Subcutaneous abdominal adipose tissue (tissue), 5 donors: Measurements from ENCODE around the gene C3orf20.
A peak's percentile ranks its signal among the peaks of the same experiment; 100 is the strongest.

Experiments used
- H3K27ac ChIP-seq: one replicate; pipeline ENCODE4 v1.7.0; 2013; ENCODE audit warnings: low read depth, mild to moderate bottlenecking, inconsistent platforms, low read length, moderate library complexity
- H3K27me3 ChIP-seq, 5 donors: one replicate each; pipeline ENCODE4 v1.7.0; 2013; ENCODE audit warnings: low read length in 5 of 5, inconsistent platforms in 1 of 5; ENCODE audit not compliant: control insufficient read depth in 5 of 5, insufficient read depth in 4 of 5
- H3K36me3 ChIP-seq, 5 donors: one replicate each; pipeline ENCODE4 v1.7.0; 2013; ENCODE audit warnings: low read length in 5 of 5; ENCODE audit not compliant: control insufficient read depth in 5 of 5, insufficient read depth in 5 of 5
- H3K4me1 ChIP-seq, 5 donors: one replicate each; pipeline ENCODE4 v1.7.0; 2013; ENCODE audit warnings: low read length in 5 of 5, mild to moderate bottlenecking in 3 of 5, moderate library complexity in 1 of 5; ENCODE audit not compliant: control insufficient read depth in 5 of 5, insufficient read depth in 5 of 5
- H3K4me3 ChIP-seq, 5 donors: one replicate each; pipeline ENCODE4 v1.7.0; 2013; ENCODE audit warnings: low read length in 5 of 5, low read depth in 1 of 5
- H3K9ac ChIP-seq, 5 donors: one replicate each; pipeline ENCODE4 v1.7.0; 2013; ENCODE audit warnings: low read length in 5 of 5, mild to moderate bottlenecking in 4 of 5, moderate library complexity in 3 of 5
- H3K9me3 ChIP-seq, 5 donors: one replicate each; pipeline ENCODE4 v1.7.0; 2013; ENCODE audit warnings: low read length in 5 of 5; ENCODE audit not compliant: control insufficient read depth in 5 of 5
- donor health status: healthy.
- donor health status: healthy.
- donor health status: healthy.
- donor health status: healthy.
- donor health status: healthy.

The C3orf20 gene

DNA sequence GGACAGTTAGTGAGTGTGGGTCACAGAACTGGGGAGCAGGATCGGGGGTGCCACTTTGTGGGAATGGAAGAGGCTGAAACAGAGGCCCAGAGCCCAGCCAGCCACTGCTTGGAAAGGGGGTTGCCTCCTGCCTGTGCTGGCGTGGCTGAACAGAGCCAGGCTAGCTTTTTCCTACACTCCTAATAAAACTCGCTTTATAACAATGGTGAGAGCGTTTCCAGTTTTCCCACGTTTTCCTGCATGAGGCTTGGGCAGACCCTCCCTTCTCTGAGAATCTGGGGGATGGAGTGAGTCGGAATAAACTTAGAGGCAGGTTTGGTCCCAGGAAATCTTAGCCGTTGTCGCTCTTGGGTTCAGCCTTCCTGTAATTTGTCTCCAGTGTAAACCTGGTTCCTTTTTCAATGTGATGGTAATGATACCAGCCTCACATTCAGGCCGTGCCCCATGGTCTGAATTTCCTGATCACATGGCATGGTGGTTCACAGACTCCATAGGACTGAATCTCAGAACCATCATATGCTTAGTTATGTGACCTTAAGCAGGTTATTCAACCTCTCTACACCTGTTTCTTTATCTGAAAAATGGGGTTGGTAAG, 137.4 kb downstream of the C3orf20 start:
- peak overlapping the region; percentile 70 for H3K27ac ChIP-seq
- H3K36me3 ChIP-seq = peaks cover 0 to 9% (median 0%) of the 10 kb centered on the region in 5 donors
- peak overlapping the region in 2 of 5 donors; percentile 49 for H3K9ac ChIP-seq
- no peaks in the 10 kb centered on the region for H3K9me3 ChIP-seq
- H3K27me3 ChIP-seq = peaks cover 4 to 18% (median 10%) of the 10 kb centered on the region in 5 donors
- H3K4me1 ChIP-seq = peaks cover 15 to 55% (median 29%) of the 10 kb centered on the region in 5 donors
- H3K4me3 ChIP-seq = peak overlapping the region; percentile 61 to 84 (median 81)

DNA sequence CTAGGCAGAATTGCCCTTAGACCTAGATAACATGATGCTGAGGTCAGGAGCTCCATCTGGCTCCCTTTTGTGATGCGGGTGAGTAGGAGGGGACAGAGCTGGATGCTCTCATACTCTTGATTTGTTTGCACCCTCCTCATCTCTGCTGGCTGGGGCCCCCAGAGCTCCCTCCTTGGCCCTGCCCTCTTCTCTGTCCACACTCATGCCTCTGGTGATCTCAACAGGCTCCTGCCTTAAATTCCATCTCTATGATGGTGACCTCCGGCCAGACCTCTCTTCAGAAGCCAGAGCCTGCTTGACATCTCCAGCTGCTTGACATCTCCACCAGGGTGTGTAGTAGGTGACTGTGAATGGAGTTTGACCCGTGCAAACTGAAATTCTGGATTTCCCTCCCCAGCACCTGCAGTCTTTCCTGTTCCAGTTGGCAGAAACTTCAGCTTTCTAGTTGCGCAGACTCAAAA, 139.5 kb downstream of the C3orf20 start:
- H3K27ac ChIP-seq = peak overlapping the region; percentile 70
- peaks cover 4 to 14% (median 10%) of the 10 kb centered on the region in 5 donors for H3K27me3 ChIP-seq
- no peak overlapping the region for H3K9ac ChIP-seq

DNA sequence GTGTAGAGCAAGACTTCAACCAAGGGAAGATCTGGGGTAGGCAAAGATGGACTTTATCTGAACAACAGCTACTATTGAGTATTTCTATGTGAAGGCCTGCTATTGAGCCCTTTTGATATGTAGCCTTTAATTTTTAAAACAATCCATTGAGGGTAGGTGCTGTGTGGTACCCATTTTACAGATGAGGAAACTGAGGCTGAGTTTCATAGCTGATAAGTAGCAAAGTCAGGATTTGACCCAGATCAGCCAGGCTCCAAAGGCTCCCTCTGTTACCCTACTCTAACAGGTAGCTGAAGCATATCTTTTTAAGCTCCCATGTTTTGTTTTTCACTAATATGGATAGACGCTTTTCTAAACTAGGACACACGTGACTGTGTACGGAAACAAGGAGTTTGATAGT, 141.4 kb downstream of the C3orf20 start:
- Histone ChIP-seq H3K9ac (no peak overlapping the region), H3K27ac (no peak overlapping the region), H3K4me1 (peaks cover 9 to 41% (median 15%) of the 10 kb centered on the region in 5 donors), H3K36me3 (peaks cover 0 to 32% (median 26%) of the 10 kb centered on the region in 5 donors), H3K4me3 (no peak overlapping the region), H3K9me3 (no peaks in the 10 kb centered on the region), H3K27me3 (peaks cover 0 to 7% (median 4%) of the 10 kb centered on the region in 5 donors)

More for the DNA sequence above, 139.5 kb downstream of the C3orf20 start:
- peaks cover 15 to 51% (median 29%) of the 10 kb centered on the region in 5 donors for H3K4me1 ChIP-seq
- peaks cover 0 to 15% (median 8%) of the 10 kb centered on the region in 5 donors for H3K36me3 ChIP-seq
- peak overlapping the region in 1 of 5 donors; percentile 32 for H3K4me3 ChIP-seq
- no peaks in the 10 kb centered on the region for H3K9me3 ChIP-seq

DNA sequence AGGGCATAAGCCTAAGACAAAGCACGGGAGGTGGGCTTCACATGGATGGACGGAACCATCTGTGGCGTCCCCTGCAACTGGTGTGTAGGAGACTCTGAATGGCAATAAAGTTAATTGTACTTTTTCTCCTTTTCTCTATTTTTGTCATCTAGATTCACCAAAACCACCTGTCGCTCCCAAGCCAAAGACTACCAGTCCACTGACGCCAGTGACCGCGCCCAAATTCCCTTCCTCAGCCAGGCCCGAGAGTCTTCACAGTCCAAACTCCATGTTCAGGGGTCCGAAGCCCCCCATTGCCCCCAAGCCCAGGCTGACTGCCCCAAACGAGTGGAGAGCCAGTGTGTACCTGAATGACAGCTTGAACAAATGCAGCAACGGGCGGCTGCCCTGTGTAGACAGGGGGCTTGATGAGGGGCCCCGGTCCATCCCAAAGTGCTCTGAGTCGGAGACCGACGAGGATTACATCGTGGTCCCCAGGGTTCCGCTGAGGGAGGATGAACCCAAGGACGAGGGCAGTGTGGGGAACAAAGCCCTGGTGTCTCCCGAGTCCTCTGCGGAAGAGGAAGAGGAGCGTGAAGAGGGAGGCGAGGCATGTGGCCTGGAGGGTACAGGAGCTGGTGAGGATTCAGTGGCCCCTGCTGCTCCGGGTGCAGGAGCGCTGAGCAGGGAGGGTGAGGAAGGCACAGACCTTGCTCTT, 144.0 kb downstream of the C3orf20 start, which contains the start of gene FGD5:
FGD5 (plus strand) TSS at position 159 of the 697 bp plus-strand sequence; CDS start at position 269, 110 bp downstream.
- no peak within 1 kb of the TSS for H3K27ac ChIP-seq
- H3K27me3 ChIP-seq = peaks cover 0 to 4% (median 0%) of the 10 kb centered on the region in 5 donors
- no peaks in the 10 kb centered on the region for H3K9me3 ChIP-seq
- peaks cover 12 to 38% (median 25%) of the 10 kb centered on the region in 5 donors for H3K4me1 ChIP-seq
- no peak within 1 kb of the TSS for H3K9ac ChIP-seq
- H3K36me3 ChIP-seq = peaks cover 0 to 35% (median 29%) of the 10 kb centered on the region in 5 donors
- H3K4me3 ChIP-seq = no peak within 1 kb of the TSS

GRCh38 chr3:14819671-14820070, 144.7 kb downstream of the C3orf20 start:
- Histone ChIP-seq H3K9me3 (no peaks in the 10 kb centered on the region), H3K36me3 (peaks cover 0 to 35% (median 29%) of the 10 kb centered on the region in 5 donors), H3K4me3 (no peak overlapping the region), H3K9ac (no peak overlapping the region), H3K27me3 (peaks cover 0 to 4% (median 0%) of the 10 kb centered on the region in 5 donors), H3K4me1 (peaks cover 6 to 38% (median 18%) of the 10 kb centered on the region in 5 donors), H3K27ac (no peak overlapping the region)

GRCh38 chr3:14820156-14820555, 145.2 kb downstream of the C3orf20 start:
- H3K27ac ChIP-seq = no peak overlapping the region
- no peak overlapping the region for H3K9ac ChIP-seq
- H3K9me3 ChIP-seq = no peaks in the 10 kb centered on the region
- H3K27me3 ChIP-seq = peaks cover 0 to 2% (median 0%) of the 10 kb centered on the region in 5 donors
- H3K4me1 ChIP-seq = peaks cover 2 to 36% (median 14%) of the 10 kb centered on the region in 5 donors
- H3K36me3 ChIP-seq = peaks cover 0 to 35% (median 25%) of the 10 kb centered on the region in 5 donors
- H3K4me3 ChIP-seq = no peak overlapping the region

DNA sequence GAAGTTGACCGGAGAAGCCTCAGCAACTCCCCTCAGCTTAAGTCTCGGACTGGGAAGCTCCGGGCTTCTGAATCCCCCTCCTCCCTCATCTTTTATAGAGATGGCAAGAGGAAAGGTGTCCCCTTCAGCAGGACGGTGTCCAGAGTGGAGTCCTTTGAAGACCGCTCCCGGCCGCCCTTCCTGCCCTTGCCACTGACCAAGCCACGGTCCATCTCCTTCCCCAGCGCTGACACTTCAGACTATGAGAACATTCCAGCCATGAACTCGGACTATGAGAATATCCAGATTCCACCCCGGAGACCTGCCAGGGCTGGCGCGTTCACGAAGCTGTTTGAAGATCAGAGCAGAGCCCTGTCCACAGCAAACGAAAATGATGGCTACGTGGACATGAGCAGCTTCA, 146.2 kb downstream of the C3orf20 start:
- H3K36me3 ChIP-seq = peaks cover 0 to 36% (median 26%) of the 10 kb centered on the region in 5 donors
- no peak overlapping the region for H3K4me3 ChIP-seq
- H3K27ac ChIP-seq = no peak overlapping the region
- no peak overlapping the region for H3K9ac ChIP-seq
- H3K4me1 ChIP-seq = peaks cover 2 to 38% (median 14%) of the 10 kb centered on the region in 5 donors
- no peaks in the 10 kb centered on the region for H3K9me3 ChIP-seq
- H3K27me3 ChIP-seq = peaks cover 0 to 2% (median 0%) of the 10 kb centered on the region in 5 donors

- Histone ChIP-seq H3K9me3 (no peaks in the 10 kb centered on the region), H3K9ac (no peak overlapping the region), H3K27me3 (peaks cover 0 to 3% (median 0%) of the 10 kb centered on the region in 5 donors), H3K27ac (peak overlapping the region; percentile 17), H3K4me3 (no peak overlapping the region), H3K4me1 (peaks cover 2 to 38% (median 14%) of the 10 kb centered on the region in 5 donors), H3K36me3 (peaks cover 0 to 41% (median 32%) of the 10 kb centered on the region in 5 donors)
Measured at GRCh38 chr3:14822134-14822533, 147.2 kb downstream of the C3orf20 start.
